DND-41 (cell line): ENCODE results near the gene MYO1D.

ENCODE experiments used
- ATAC-seq: fragments of 200-7000 bp; cut with Tn5 transposase; 3 replicates; pipeline ENCODE4 v1.9.1; 2021; ENCODE audit warnings: low read depth; ENCODE audit not compliant: insufficient read depth
- DNase-seq: peaks from one replicate; pipeline ENCODE4 v3.0.0-alpha.2; 2020
- H2AFZ ChIP-seq: 2 replicates; pipeline ENCODE4 v1.6.0; 2012; ENCODE audit warnings: low read depth, low read length
- H3K27ac ChIP-seq: 2 replicates; pipeline ENCODE4 v1.5.1; 2012; ENCODE audit warnings: low read length, inconsistent platforms
- H3K27me3 ChIP-seq: fragments of 200-600 bp; sonication (generic); 2 replicates; pipeline ENCODE4 v1.6.0; 2012; ENCODE audit warnings: low read length, mild to moderate bottlenecking, inconsistent platforms; ENCODE audit not compliant: insufficient read depth, poor library complexity
- H3K36me3 ChIP-seq: 2 replicates; pipeline ENCODE4 v1.5.1; 2012; ENCODE audit warnings: low read length, inconsistent platforms; ENCODE audit not compliant: insufficient read depth
- H3K4me1 ChIP-seq: 2 replicates; pipeline ENCODE4 v1.5.1; 2012; ENCODE audit warnings: mild to moderate bottlenecking, low read length; ENCODE audit not compliant: insufficient read depth
- H3K4me2 ChIP-seq: 2 replicates; pipeline ENCODE4 v1.6.0; 2012; ENCODE audit warnings: mild to moderate bottlenecking, moderate library complexity, low read length, inconsistent platforms; ENCODE audit not compliant: insufficient read depth
- H3K4me3 ChIP-seq, 2 experiments: fragments of 200-600 bp in 1 of 2; shearing (Covaris generic) in 1 of 2; 2 replicates each; pipeline ENCODE4 v1.5.1; 2012 to 2016; ENCODE audit warnings: inconsistent platforms in 2 of 2, low read length in 2 of 2, mild to moderate bottlenecking in 2 of 2, low read depth in 1 of 2, moderate library complexity in 1 of 2
- H3K79me2 ChIP-seq: 2 replicates; pipeline ENCODE4 v1.6.0; 2012; ENCODE audit warnings: low read length, inconsistent platforms; ENCODE audit not compliant: insufficient read depth
- H3K9ac ChIP-seq: 2 replicates; pipeline ENCODE4 v1.6.0; 2012; ENCODE audit warnings: low read depth, mild to moderate bottlenecking, inconsistent platforms, low read length, moderate library complexity
- H3K9me3 ChIP-seq: 2 replicates; pipeline ENCODE4 v1.5.1; 2012; ENCODE audit warnings: low read length, moderate library complexity, mild to moderate bottlenecking, inconsistent platforms; ENCODE audit not compliant: insufficient read depth, severe bottlenecking
- H4K20me1 ChIP-seq: 2 replicates; pipeline ENCODE4 v1.6.0; 2012; ENCODE audit warnings: low read length; ENCODE audit not compliant: insufficient read depth
- CTCF ChIP-seq: IDR thresholded peaks from 2 replicates; pipeline ENCODE4 v1.5.1; 2012; ENCODE audit warnings: borderline replicate concordance, low read length, moderate library complexity, mild to moderate bottlenecking; ENCODE audit not compliant: poor library complexity, severe bottlenecking; ENCODE audit errors: extremely low read depth
- EZH2 ChIP-seq: IDR thresholded peaks from 3 replicates; pipeline ENCODE4 v1.6.1; 2012; ENCODE audit warnings: borderline replicate concordance, low read depth, mild to moderate bottlenecking, moderate library complexity, low read length, inconsistent platforms; ENCODE audit not compliant: severe bottlenecking

Gene MYO1D

GRCh38 chr17:32596206-32596605 is 280.7 kb downstream of the MYO1D start:
- no peaks in the 10 kb centered on the region for H3K36me3 ChIP-seq
- ATAC-seq = no peak
- no peak overlapping the region for H3K9ac ChIP-seq
- no peak for DNase-seq
- H2AFZ ChIP-seq = no peak overlapping the region
- H3K79me2 ChIP-seq = no peaks in the 10 kb centered on the region
- TF ChIP-seq EZH2 = no peak
- TF ChIP-seq CTCF = no peak
- no peak overlapping the region for H3K4me2 ChIP-seq
- peaks cover 23% of the 10 kb centered on the region for H3K27me3 ChIP-seq
- H3K27ac ChIP-seq = no peak overlapping the region
- H3K4me1 ChIP-seq = no peaks in the 10 kb centered on the region
- H4K20me1 ChIP-seq = no peaks in the 10 kb centered on the region
- H3K9me3 ChIP-seq = peaks cover 3% of the 10 kb centered on the region
- H3K4me3 ChIP-seq = no peak overlapping the region

GRCh38 chr17:32593003-32593402 is 283.9 kb downstream of the MYO1D start:
- DNase-seq (no peak), ATAC-seq (no peak)
- no peaks in the 10 kb centered on the region for H3K4me1 ChIP-seq
- H3K36me3 ChIP-seq = no peaks in the 10 kb centered on the region
- H3K27me3 ChIP-seq = peaks cover 27% of the 10 kb centered on the region
- no peaks in the 10 kb centered on the region for H4K20me1 ChIP-seq
- H3K9me3 ChIP-seq = no peaks in the 10 kb centered on the region
- no peak overlapping the region for H3K9ac ChIP-seq
- TF ChIP-seq EZH2 (no peak), CTCF (no peak)
- H2AFZ ChIP-seq = no peak overlapping the region
- no peak overlapping the region for H3K4me2 ChIP-seq
- H3K79me2 ChIP-seq = no peaks in the 10 kb centered on the region
- H3K27ac ChIP-seq = no peak overlapping the region
- H3K4me3 ChIP-seq = no peak overlapping the region

- Histone ChIP-seq H3K27me3 (peaks cover 26% of the 10 kb centered on the region), H3K9me3 (no peaks in the 10 kb centered on the region), H4K20me1 (no peaks in the 10 kb centered on the region), H3K9ac (no peak overlapping the region), H3K79me2 (no peaks in the 10 kb centered on the region), H2AFZ (no peak overlapping the region), H3K27ac (no peak overlapping the region), H3K36me3 (no peaks in the 10 kb centered on the region), H3K4me1 (no peaks in the 10 kb centered on the region), H3K4me3 (no peak overlapping the region), H3K4me2 (no peak overlapping the region)
- ATAC-seq (no peak), DNase-seq (no peak)
- TF ChIP-seq EZH2 (no peak), CTCF (no peak)
Observed at GRCh38 chr17:32591405-32591804, 285.5 kb downstream of the MYO1D start.

- Histone ChIP-seq H3K4me2 (no peak overlapping the region), H3K27ac (no peak overlapping the region), H3K9me3 (no peaks in the 10 kb centered on the region), H3K4me1 (no peaks in the 10 kb centered on the region), H4K20me1 (no peaks in the 10 kb centered on the region), H3K79me2 (no peaks in the 10 kb centered on the region), H3K27me3 (peaks cover 30% of the 10 kb centered on the region), H3K9ac (no peak overlapping the region), H2AFZ (no peak overlapping the region), H3K4me3 (no peak overlapping the region), H3K36me3 (no peaks in the 10 kb centered on the region)
- no peak for ATAC-seq
- no peak for DNase-seq
- TF ChIP-seq EZH2 (no peak), CTCF (no peak)
Observed at GRCh38 chr17:32590974-32591373, 285.9 kb downstream of the MYO1D start.
